Stimulated activated CD4-positive, alpha-beta T cell treated with anti-CD3 and anti-CD28 coated beads, Interleukin-2, amount 100 ng/mL, for 4 hours (primary cell): ENCODE measurements around the gene FAM120B.
"Not testable (repeated sequence)": the region's sequence is repeated elsewhere in the genome, so short reads cannot be mapped to it uniquely, and the experiment has no call there.

Experiments used
- DNase-seq: peaks from one replicate; pipeline ENCODE4 v3.0.0-alpha.2; 2020; ENCODE audit warnings: low read depth

FAM120B gene

GRCh38 chr6:170383466-170384035, 77.0 kb downstream of the FAM120B start:
- no peak for DNase-seq

GRCh38 chr6:170385506-170385905, 78.9 kb downstream of the FAM120B start:
- no peak for DNase-seq

DNA sequence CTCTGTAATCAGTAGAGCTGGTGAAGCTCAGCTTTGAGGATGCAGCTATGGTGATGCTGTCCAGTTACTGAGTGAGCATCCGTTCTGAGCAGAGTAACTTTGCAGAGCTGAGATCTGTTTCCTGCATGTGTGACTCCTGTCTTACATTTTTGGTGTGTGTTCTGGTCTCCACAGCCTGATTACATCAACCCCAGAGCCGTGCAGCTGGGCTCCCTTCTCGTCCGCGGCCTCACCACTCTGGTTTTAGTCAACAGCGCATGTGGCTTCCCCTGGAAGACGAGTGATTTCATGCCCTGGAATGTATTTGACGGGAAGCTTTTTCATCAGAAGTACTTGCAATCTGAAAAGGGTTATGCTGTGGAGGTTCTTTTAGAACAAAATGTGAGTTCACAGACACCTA, 81.6 kb downstream of the FAM120B start:
- no peak for DNase-seq

GRCh38 chr6:170393033-170393432, 86.5 kb downstream of the FAM120B start:
- DNase-seq = no peak

GRCh38 chr6:170393807-170394399, 87.3 kb downstream of the FAM120B start:
- DNase-seq = no peak

- no peak for DNase-seq
Measured at GRCh38 chr6:170394980-170395379, 88.4 kb downstream of the FAM120B start.

GRCh38 chr6:170398743-170399369, 92.3 kb downstream of the FAM120B start:
- DNase-seq = not testable (repeated sequence)

DNA sequence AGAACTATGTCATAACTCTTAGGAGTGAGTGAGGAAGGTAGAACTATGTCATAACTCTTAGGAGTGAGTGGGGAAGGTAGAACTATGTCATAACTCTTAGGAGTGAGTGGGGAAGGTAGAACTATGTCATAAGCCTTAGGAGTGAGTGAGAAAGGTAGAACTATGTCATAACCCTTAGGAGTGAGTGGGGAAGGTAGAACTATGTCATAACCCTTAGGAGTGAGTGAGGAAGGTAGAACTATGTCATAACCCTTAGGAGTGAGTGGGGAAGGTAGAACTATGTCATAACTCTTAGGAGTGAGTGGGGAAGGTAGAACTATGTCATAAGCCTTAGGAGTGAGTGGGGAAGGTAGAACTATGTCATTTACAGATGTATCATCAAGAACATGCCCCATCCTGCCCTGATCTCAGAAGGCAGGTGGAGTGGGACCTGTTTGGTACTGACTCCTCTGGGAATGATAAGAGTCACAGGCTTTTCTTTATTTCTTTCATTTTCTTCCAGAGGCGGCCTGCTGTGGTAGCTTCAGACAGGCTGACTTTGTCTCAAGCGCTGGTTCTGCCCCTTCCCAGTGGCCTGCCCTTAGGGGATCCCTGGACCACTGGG, 93.5 kb downstream of the FAM120B start:
- not testable (repeated sequence) for DNase-seq

DNA sequence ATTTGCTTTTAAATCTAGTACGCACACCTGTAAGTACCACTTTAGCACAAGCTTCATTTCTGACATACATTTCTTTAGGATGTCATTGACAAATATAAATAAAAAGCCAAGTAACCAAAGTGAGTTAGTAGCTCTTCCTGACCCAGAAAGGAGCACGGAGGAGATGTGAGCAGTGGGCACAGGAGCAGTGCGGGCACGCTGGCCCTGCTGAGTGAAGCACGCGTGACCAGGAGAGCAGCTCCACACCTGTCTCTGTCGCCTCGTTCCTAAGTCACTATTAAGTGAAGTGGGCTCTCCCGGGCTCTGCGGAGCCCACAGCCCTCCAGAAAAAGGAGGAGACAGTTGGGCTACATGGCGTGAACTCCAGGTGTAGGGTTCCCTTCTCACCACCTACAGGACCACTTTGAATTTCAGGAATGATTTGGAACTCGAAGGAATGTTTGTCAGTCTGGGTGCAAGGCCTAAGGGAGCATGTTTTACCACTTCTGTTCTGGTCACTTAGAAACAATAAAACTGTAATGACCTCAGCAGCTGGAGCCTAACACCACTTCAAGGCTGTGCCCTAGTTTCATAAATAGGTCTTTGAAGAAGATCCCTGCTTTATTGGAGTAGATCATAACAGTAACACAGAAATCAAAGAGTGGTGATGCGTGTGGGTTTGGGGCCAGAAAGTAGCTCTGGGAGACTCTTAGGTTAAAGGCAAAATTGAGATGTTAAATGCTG, 95.9 kb downstream of the FAM120B start:
- no peak for DNase-seq

GRCh38 chr6:170403451-170403850, 96.9 kb downstream of the FAM120B start:
- DNase-seq = no peak

- no peak for DNase-seq
Measured at GRCh38 chr6:170404036-170404435, 97.5 kb downstream of the FAM120B start.

DNA sequence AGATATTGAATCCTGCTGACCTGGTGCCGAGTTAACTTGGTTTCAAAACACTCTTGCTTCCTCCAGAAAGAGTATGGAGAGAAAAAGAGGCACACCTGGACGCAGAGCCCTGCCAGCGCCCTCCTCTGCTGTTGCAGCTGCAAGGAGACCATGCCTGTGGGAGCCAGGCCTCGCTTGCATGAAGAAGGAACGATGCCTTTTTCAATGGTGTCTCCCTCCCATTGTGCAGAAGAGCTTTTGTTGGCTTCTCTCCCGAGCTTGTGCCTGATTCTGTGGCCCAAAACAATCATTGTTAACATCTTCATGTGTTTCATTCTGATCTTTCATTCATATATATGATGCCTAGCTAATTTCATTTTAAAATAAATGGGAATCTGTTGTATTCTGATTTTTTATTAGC, 98.1 kb downstream of the FAM120B start:
- no peak for DNase-seq

- DNase-seq = no peak
Measured at GRCh38 chr6:170405311-170405975, 98.9 kb downstream of the FAM120B start.

DNA sequence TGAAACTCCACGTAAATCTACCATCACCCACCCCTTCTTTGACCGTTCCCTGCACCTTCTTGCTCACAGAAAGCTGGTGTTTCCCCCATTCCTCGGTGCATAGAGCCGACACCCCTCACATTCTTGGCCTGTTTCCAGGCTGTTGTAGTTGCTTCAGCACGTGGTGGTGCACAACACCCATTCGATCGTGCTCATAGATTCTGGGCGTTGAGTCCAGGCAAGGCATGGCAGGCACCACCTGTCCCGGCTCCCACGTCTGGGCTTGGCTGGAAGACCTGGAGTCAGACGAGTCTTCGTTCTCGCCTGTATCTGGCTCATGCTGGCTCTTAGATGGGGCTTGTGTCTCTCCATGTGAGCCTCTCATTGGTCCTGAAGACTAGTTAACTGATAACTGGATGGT, 100.6 kb downstream of the FAM120B start:
- no peak for DNase-seq

DNA sequence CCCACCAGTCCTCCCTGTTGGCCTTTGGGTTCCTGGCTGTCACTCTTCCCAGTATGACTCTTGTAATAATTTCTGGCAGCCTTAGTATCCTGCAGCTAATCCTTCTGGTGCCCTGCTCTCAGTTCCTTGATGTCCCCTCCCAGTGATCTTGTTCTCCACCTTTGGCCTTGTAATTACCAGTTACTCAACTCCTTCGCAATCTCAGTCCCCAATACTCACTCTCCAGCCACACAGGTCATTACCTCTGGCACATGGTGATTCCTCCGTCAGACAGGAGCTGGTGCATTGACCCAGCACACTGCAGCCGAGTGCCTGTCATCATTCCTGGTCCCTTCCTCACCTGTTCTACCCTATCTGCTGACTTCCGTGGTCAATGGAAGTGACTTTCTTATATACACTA, 101.4 kb downstream of the FAM120B start:
- no peak for DNase-seq

GRCh38 chr6:170409746-170410145, 103.2 kb downstream of the FAM120B start:
- DNase-seq = not testable (repeated sequence)

GRCh38 chr6:170410241-170410640, 103.7 kb downstream of the FAM120B start:
- no peak for DNase-seq

- DNase-seq = no peak
Measured at GRCh38 chr6:170415318-170415717, 108.8 kb downstream of the FAM120B start.

- DNase-seq = no peak
Measured at GRCh38 chr6:170416303-170416702, 109.7 kb downstream of the FAM120B start.

- DNase-seq = no peak
Measured at GRCh38 chr6:170416959-170417606, 110.5 kb downstream of the FAM120B start.

GRCh38 chr6:170417881-170418280, 111.3 kb downstream of the FAM120B start:
- DNase-seq = no peak

DNA sequence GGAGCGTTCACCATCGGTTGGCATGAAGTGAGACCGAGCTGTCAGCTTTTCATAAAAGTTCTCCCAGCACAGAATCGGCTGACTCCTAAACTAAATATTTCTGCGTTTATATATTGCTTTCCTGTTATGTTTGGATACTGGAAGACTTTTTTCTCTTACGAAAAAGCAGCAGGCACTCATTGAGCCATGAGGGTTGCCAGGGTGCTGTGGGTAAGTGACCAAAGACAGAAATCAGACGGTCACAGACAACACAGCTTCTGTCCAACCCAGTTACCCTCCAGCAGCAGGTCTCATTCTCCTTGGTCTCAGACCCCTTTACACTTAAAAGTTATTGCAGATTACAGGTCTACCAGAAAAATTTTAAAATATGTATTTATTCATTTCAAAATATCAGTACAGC, 113.7 kb downstream of the FAM120B start:
- DNase-seq = no peak
